Right lobe of liver (tissue), 4 donors: ENCODE measurements around the gene KRT26.

Experiments
- POLR2A ChIP-seq: fragments of 450-650 bp; IDR thresholded peaks from one replicate; pipeline ENCODE4 v1.6.1; 2017; ENCODE audit warnings: antibody characterized with exemption, mild to moderate bottlenecking
- TF ChIP-seq, protein P1 (sequence below), 4 donors: fragments of 200-600 bp in 3 of 4; fragments of 450-650 bp in 1 of 4; IDR thresholded peaks; one replicate each; pipeline versions ENCODE4 v1.5.1 to v1.8.0; 2016 to 2022; ENCODE audit warnings: antibody characterized with exemption in 4 of 4, mild to moderate bottlenecking in 2 of 4
- donor health status: DM: no; HTN: no; CAD: no.
- donor health status: DM: no; HTN: no; CAD: no.
- donor health status: DM: no; HTN: yes; CAD: no.

DNA sequence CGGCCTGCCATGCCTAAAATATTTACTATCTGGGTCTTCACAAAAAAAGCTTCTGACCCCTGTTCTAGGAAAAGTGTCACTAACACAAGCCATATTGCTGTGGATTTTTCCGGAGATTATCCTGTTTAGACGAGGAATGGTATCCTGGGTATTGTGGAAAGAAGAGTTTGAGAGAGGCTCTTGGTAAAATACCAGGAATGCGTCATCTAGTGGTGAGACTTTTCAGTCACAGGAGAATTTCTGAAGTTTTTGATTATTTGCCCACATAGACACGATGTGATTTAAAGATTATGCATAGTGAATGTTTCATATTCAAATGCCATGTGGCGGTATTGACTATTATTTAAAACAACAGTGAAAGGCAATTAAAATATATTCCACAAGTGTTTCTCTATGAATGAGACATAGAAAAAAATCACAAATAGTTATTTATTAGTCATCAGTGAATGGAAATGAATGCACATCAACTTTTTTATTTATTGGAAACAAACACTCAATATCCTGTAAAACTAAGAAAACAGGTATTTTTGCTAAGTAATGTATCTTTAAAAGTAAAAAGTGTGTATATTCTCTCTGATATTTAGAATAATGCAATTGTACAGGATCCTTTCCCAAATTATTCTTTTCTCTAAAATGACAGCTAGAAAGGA, 19.9 kb upstream of the KRT26 start:
- TF ChIP-seq, protein P1, sequence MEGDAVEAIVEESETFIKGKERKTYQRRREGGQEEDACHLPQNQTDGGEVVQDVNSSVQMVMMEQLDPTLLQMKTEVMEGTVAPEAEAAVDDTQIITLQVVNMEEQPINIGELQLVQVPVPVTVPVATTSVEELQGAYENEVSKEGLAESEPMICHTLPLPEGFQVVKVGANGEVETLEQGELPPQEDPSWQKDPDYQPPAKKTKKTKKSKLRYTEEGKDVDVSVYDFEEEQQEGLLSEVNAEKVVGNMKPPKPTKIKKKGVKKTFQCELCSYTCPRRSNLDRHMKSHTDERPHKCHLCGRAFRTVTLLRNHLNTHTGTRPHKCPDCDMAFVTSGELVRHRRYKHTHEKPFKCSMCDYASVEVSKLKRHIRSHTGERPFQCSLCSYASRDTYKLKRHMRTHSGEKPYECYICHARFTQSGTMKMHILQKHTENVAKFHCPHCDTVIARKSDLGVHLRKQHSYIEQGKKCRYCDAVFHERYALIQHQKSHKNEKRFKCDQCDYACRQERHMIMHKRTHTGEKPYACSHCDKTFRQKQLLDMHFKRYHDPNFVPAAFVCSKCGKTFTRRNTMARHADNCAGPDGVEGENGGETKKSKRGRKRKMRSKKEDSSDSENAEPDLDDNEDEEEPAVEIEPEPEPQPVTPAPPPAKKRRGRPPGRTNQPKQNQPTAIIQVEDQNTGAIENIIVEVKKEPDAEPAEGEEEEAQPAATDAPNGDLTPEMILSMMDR (IDR thresholded peaks at IDR 0.05) = peak; percentile 73 to 82 (median 76)
- no peak for TF ChIP-seq POLR2A
